HG02852 (cell line): ENCODE results near the gene POMP.
A peak's percentile ranks its signal among the peaks of the same experiment; 100 is the strongest.
"Not testable (repeated sequence)": the region's sequence is repeated elsewhere in the genome, so short reads cannot be mapped to it uniquely, and the experiment has no call there.

ENCODE experiments used
- ATAC-seq: cut with Tn5 transposase; IDR thresholded peaks from one replicate; pipeline ENCODE4 v1.9.1; 2021; ENCODE audit warnings: mild to moderate bottlenecking, moderate library complexity; ENCODE audit not compliant: unreplicated experiment

POMP gene

DNA sequence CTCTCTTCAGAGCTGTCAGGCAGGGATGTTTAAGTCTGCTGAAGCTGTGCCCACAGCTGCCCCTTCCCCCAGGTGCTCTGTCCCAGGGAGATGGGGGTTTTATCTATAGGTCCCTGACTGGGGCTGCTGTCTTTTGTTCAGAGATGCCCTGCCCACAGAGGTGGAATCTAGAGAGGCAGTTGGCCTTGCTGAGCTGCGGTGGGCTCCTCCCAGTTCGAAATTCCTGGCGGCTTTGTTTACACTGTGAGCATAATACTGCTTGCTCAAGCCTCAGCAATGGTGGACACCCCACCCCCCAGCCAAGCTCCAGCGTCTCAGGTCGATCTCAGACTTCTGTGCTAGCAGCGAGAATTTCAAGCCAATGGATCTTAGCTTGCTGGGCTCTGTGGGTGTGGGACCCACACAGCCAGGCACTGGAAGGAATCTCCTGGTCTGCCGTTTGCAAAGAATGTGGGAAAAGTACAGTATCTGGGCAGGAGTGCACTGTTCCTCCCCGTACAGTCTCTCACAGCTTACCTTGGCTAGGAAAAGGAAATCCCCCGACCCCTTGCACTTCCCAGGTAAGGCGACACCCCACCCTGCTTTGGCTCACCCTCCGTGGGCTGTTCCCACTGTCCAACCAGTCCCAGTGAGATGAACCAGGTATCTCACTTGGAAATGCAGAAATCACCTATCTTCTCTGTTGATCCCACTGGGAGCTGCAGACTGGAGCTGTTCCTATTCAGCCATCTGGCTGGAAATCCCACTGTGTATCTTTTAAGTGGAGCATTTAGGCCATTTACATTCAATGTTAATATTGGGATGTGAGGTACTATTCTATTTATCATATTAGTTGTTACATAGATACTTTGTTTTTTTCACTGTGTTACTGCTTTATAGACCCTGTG, 34.9 kb downstream of the POMP start:
- ATAC-seq, result not testable (repeated sequence)

DNA sequence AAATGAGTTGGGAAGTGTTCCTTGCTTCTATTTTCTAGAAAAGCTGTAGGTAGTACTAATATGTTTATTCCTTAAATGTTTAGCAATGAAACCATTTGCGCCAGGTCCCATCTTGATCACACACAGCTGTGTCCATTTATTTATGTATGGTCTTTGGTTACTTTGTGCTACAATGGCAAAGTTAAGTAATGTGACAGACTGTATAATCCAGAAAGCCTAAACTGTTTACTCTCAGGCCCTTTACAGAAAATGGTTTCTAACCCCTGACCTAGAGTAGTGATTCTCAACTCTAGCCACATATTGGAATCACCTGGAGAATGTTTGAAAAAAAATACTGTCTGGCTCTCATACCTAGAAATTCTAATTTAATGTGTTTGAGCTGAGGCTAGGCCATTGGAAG, 38.5 kb downstream of the POMP start:
- no peak for ATAC-seq

DNA sequence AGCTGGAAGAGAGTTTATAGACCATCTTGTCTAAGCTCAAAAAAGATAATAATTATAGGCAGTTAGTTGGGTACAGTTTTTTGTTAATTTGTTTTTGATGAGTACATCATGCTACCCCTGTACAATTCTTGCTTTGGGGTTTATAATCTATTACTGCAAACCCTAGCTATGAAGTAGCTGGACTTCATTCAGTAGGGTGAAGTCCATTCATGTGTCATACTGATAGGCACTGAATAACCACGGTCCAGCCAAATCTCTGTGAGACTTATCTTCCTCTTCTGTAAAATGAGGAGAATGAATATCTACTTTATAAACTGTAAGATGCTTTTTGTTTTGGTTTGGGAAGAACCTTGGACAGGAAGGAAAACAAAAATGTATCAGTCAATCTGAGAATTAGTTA, 40.3 kb downstream of the POMP start:
- ATAC-seq, result no peak

DNA sequence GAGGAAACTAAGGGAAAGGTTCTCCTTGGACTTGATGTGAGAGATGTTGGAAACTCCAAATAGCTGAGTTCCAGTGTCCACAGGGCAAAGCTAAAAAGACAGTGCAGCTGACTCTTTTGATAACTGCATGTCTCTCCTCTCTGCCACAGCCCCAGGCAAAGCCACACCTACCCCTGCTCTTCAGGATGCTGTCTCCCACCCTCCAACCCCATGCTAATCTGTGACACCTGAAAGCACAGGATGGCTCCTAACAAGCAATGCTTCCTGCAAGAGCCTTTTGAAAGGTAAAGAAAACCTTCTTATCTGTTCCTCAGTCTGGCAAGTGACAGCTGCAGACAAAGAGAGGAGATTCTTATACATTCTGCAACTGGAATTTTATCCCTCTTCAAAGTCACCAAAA, 45.4 kb downstream of the POMP start:
- no peak for ATAC-seq

DNA sequence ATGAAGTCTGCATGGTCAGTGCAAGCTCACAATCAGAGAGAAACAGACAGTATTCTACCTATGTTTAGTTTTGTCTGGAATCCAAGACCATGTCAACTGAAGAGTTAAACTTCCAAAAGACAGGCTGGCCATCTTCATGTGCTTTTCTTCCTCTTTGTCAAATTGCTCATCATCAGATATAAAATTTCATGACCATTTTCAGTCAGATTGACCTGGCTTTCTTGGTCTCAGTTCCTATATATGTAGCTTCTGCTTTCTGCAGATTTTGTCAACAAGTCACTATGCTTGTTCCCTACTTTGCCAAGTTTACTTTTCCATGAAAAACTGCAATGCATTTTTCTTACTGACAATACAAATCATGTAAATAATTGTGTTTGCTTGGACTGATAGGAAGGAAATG, 46.0 kb downstream of the POMP start:
- ATAC-seq, result no peak

DNA sequence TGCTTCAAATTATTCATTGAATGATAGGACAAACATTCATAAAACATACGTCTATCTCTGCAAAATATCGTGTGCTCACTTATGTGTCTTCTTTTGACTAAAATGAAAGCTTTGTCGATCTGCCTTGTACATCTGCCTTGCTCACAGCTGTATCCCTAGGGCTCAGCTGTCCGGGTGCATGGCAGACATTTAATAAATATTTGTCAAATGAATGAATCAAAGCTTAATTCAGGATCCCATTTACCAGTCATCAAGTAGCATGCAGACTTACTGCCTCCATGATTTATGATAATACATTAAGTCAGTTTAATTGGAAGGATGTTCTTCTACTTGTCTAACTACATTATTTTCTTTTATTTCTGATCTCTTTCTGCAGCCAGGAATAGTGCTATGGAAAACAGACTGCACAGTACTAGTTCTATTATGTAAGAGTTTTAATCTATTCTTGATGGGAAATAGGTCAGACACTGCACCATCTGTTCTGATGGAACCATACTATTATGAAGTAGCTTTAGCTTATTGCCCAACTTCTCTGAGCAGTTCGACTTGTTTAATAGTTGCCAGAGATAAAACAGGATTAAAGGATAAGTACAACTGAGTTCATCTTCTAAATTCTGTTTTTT, 46.6 kb downstream of the POMP start:
- ATAC-seq, result no peak

DNA sequence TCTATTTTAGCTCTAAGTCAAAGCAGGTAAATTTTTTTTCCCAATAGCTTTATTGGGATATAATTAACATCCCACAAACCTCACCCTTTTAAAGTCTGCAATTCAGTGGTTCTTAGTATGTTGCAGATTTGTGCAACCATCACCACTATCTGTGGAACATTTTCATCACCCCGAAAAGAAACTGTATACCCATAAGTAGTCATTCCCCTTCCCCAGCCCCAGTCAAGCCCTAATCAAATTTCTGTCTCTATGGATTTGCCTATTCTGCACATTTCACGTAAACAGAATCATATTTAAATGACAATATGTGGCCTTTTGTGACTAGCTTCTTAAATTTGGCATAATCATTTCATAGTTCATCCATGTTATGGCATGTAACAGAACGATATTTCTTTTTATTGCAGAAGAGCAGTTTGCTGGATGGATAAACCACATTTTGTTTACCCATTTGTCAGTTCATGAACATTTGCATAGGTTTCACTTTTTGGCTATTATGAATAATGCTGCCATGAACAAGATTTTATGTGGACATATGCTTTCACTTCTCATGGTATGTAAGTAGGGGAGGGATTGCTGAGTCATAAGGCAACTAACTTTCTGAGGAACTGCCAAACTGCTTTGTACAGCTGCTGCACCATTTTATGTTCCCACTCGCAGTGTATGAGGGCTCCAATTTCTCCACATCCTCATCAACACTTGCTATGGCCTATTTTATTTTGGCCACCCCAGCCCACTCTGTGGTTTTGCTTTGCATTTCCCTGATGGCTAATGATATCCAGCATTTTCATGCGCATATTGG, 48.9 kb downstream of the POMP start:
- peak; percentile 99 for ATAC-seq

DNA sequence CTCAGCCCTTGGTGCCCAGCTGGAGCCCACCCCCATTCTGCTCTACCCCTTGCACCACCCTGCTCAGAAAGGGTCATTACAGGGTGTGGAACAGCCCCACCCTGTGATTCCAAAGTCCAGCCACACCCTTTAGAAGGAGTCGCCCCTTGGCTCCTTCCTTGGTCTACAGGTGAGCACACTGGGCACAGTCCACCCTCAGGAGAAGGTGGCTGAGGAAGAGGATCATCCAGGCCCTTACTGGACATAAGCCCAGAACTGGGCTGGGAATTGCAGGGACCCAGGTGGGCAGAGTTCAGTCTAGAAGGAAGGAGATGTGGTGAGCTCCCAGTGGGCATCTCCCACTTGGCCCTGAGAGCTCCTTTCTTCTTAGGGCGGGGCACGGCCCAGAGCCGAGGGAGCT, 51.2 kb downstream of the POMP start:
- ATAC-seq, result no peak

DNA sequence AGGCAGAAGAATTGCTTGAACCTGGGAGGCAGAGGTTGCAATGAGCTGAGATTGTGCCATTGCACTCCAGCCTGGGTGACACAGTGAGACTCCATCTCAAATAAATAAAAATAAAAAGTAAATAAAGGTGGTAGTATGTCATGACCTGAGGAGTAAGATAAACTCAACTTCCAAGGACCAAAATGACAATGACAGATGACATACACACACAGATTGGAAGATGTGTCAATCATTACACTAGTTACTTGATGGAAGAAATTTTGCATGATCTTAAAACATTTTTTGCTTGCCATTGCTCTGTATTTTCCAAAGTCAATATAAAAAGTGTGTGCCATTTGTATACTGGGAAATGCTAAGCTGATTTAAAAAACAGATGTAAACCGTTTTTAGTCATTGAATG, 55.7 kb downstream of the POMP start:
- ATAC-seq, result no peak

DNA sequence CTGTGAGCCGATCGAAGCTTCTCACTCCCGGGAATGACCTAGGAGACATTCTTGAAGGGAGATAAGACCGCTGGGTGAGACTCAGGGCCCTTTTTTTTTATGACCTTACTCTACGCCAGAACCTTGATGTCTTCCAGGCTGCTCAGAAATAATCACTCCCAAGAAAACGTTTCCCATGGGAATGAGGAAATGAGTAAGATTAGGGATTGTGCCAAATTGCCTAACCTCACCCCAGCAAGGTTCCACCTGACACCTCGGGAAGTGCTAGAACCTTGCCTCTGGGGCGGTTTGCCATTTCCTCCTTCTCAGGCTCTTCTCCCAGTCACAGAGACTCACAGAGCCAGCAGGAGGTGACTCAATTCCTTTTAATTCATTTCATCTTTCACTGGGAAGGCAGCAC, 57.6 kb downstream of the POMP start:
- ATAC-seq, result no peak

DNA sequence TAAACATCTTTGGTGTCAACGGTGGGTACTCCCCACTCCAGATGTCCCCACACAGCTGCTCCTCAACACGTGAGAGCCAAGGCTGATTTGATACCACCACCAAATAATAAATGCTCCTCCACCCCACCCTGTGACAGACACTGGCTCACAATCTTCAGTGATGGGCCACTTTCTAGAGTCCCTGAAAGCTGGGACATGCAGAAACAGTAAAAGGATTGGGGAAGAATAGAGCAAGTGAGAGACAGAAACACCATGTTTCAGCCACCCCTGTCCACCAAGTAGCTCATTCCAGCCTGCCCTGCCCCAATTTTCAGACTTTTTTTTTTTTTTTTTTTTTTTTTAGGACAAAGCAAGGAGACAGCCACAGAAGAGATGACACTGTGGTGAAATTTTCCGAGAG, 58.2 kb downstream of the POMP start:
- ATAC-seq, result no peak

DNA sequence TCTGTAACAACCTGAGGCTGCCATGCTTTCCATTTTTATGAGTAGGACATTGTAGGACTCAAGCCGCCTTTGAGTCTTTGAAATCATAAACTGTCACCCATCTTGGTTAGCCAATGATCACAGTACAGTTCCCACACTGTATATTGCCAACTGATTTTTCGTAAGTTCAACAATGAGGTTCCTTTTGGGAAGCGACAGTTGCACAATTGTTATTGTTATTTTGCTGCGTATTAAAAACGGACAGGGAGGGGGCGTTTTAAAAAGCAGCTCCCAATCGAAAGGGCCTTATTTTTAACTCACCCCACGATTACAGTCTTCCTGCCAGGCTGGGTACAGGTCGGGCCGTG, 59.2 kb downstream of the POMP start:
- ATAC-seq, result peak; percentile 1

DNA sequence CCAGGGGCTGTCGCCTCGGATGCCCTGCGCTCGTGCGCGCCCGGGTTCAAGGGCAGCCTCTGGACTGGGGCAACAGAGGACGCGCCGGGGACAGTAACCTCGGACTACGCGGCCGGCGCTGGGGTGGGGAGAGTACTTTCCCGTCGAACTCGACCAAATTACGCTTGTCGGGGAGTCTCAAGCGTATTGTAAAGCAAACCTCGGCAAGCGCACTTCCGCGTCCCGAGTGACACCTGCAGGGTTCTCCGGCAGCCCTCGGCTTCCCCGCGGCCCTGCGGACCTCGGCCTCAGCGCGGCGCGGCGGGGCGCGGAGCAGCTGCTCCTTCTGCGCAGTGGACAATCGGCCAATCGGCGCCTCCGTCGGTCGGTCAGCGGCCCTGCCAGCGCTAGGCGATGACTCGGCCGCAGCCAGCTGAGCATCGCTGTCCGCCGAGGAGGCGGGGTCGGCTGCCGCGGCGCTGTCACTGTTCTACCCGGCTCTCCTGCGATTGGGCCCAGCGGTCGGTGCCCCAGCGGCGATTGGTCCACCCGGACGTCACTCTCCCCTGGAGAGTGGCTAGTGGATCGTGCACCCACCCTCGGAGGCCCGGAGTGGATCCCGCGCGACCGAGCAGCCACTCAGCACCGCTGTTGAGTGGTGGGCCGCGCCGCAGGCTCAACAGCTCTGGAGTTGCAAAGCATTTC, 59.8 kb downstream of the POMP start, which contains the start of gene SLC46A3:
Gene SLC46A3 (minus strand): TSS at position 428 of the 684 bp plus-strand sequence. CDS start 972 bp downstream, outside the sequence.
- ATAC-seq, result peak; percentile 98

DNA sequence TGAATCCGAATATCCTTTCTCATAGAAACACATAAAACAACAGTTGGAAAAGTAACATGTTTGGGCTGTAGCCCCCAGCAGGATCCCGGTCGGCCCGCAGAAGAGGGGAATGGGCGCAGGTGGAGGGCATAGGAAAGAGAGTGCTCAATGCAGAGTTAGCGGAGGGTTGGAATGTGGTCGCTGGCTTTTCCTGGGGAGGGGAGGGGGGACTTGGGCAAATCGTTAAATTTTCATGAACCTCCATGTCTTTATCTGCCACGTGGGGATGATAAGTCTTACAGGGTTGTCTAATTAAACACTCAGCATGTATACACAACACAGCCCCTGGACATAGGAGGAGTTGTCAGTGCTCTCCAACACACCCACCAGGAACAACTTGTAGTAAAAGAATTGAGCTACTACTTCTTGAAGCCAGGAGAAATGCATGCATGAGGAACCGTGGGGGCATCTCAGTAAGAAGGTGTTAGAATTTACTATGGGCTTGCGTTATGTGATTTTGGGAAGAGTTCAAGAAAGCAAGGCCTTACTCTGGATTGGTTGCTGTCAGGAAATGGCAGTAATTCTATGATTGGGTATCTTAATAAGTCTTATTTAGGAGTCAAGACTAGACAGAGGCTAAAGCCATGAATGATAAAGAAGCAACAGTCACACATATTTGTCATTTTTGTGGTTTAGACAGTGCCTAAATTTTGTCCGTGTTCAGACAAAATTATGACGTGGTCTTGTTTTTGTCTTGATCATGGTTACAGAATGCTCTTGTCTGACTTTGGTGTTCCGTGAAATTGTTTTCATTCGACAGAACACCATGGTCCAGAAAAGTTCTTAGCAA, 60.5 kb downstream of the POMP start:
- ATAC-seq, result peak; percentile 2

DNA sequence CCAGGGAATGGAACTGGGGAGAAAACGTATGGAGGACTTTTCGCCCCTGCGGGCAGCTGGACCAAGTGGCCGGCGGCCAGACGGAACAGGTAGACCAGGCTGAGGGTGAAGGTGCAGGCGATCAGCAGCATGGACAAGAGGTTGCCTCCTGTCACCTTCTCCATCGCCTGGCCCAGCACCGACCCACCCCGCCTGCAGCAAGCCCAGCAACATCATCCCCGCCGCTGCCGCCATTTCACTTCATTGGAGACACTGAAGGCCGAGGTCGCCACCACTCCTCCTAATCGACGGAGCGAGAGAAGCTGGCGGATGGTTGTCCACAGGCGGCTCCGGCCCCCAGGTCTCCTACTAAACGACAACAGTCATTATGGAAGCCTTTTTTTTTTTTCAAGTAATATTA, 64.9 kb downstream of the POMP start:
- no peak for ATAC-seq

DNA sequence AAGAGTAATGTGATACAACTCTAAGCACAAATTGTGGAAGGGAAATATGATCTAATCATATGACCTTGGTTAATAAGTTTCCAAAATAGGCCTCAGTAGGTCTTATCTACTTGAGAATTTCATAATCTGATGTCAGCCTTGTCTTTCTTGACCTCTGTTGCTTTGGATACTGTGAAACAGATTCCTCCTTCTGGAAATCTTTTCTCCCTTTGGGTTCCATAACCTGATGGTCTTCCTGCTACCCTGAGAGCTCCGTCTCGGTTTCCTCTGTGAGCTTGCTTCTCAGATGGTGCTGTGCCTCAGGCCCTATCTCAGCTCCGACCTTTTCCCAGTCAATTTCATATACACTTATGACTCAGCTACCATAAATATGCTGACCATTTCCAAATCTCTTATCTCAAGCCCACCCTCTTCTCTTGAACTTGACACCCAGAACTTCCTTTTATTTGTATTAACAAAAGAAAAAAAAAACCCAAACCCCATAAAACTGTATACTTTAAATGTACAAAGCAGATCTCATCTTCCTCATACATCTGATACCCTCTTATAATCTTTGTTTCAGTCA, 66.2 kb downstream of the POMP start:
- ATAC-seq, result no peak
